Skeletal muscle satellite cell (primary cell): ENCODE results near the gene TBX4.
A peak's percentile ranks its signal among the peaks of the same experiment; 100 is the strongest.

ENCODE experiments used
- H3K27me3 ChIP-seq: 2 replicates; pipeline ENCODE4 v1.7.0; 2013; ENCODE audit warnings: low read length; ENCODE audit not compliant: control insufficient read depth, insufficient read depth
- H3K36me3 ChIP-seq: 2 replicates; pipeline ENCODE4 v1.7.0; 2013; ENCODE audit warnings: mild to moderate bottlenecking, control low read depth, low read length; ENCODE audit not compliant: insufficient read depth
- H3K4me1 ChIP-seq: 2 replicates; pipeline ENCODE4 v1.7.0; 2013; ENCODE audit warnings: low read length; ENCODE audit not compliant: control insufficient read depth, insufficient read depth
- H3K4me2 ChIP-seq: 2 replicates; pipeline ENCODE4 v1.7.0; 2013; ENCODE audit warnings: mild to moderate bottlenecking, low read length
- H3K4me3 ChIP-seq: 2 replicates; pipeline ENCODE4 v1.7.0; 2013; ENCODE audit warnings: low read length
- H3K9ac ChIP-seq: 2 replicates; pipeline ENCODE4 v1.7.0; 2013; ENCODE audit warnings: mild to moderate bottlenecking, low read depth, low read length, moderate library complexity
- H3K9me3 ChIP-seq: replicated peaks from 2 replicates; pipeline ENCODE4 v1.7.0; 2013; ENCODE audit warnings: mild to moderate bottlenecking, control low read depth, low read length

Gene TBX4

GRCh38 chr17:61409301-61410112 lies 42.7 kb upstream of the TBX4 start:
- Histone ChIP-seq H3K9ac (peak overlapping the region; percentile 78), H3K4me1 (peaks cover 31% of the 10 kb centered on the region), H3K27me3 (no peaks in the 10 kb centered on the region)

GRCh38 chr17:61410141-61411010 lies 41.8 kb upstream of the TBX4 start:
- Histone ChIP-seq H3K4me1 (peaks cover 30% of the 10 kb centered on the region), H3K27me3 (no peaks in the 10 kb centered on the region), H3K9ac (peak overlapping the region; percentile 78), H3K4me2 (peak overlapping the region; percentile 99), H3K4me3 (no peak overlapping the region), H3K36me3 (peaks cover 25% of the 10 kb centered on the region), H3K9me3 (no peaks in the 10 kb centered on the region)

More at GRCh38 chr17:61409301-61410112, 42.7 kb upstream of the TBX4 start:
- Histone ChIP-seq H3K4me2 (peak overlapping the region; percentile 93), H3K9me3 (no peaks in the 10 kb centered on the region), H3K36me3 (peaks cover 33% of the 10 kb centered on the region), H3K4me3 (peak overlapping the region; percentile 76)

GRCh38 chr17:61411011-61411260 lies 41.3 kb upstream of the TBX4 start:
- Histone ChIP-seq H3K4me2 (peak overlapping the region; percentile 99), H3K9ac (peak overlapping the region; percentile 90), H3K36me3 (peaks cover 20% of the 10 kb centered on the region), H3K4me1 (peaks cover 30% of the 10 kb centered on the region), H3K27me3 (no peaks in the 10 kb centered on the region), H3K4me3 (peak overlapping the region; percentile 86), H3K9me3 (no peaks in the 10 kb centered on the region)

GRCh38 chr17:61411261-61412142 lies 40.7 kb upstream of the TBX4 start:
- Histone ChIP-seq H3K9ac (peak overlapping the region; percentile 90), H3K4me1 (peaks cover 30% of the 10 kb centered on the region), H3K4me2 (peak overlapping the region; percentile 99), H3K9me3 (no peaks in the 10 kb centered on the region), H3K4me3 (peak overlapping the region; percentile 86), H3K36me3 (peaks cover 15% of the 10 kb centered on the region), H3K27me3 (no peaks in the 10 kb centered on the region)

GRCh38 chr17:61412143-61412859 lies 39.9 kb upstream of the TBX4 start:
- Histone ChIP-seq H3K36me3 (peaks cover 7% of the 10 kb centered on the region), H3K4me2 (peak overlapping the region; percentile 99), H3K9ac (peak overlapping the region; percentile 90), H3K4me1 (peaks cover 30% of the 10 kb centered on the region), H3K4me3 (peak overlapping the region; percentile 86), H3K9me3 (no peaks in the 10 kb centered on the region), H3K27me3 (no peaks in the 10 kb centered on the region)

GRCh38 chr17:61412860-61413660 lies 39.2 kb upstream of the TBX4 start:
- Histone ChIP-seq H3K4me3 (peak overlapping the region; percentile 86), H3K9ac (peak overlapping the region; percentile 90), H3K27me3 (no peaks in the 10 kb centered on the region), H3K4me1 (peaks cover 30% of the 10 kb centered on the region), H3K36me3 (peaks cover 4% of the 10 kb centered on the region), H3K9me3 (no peaks in the 10 kb centered on the region), H3K4me2 (peak overlapping the region; percentile 99)

- no peak overlapping the region for H3K9ac ChIP-seq
- no peaks in the 10 kb centered on the region for H3K27me3 ChIP-seq
- peaks cover 27% of the 10 kb centered on the region for H3K4me1 ChIP-seq
- H3K4me2 ChIP-seq, result peak overlapping the region; percentile 99
- H3K36me3 ChIP-seq, result peaks cover under 1% of the 10 kb centered on the region
- peak overlapping the region; percentile 86 for H3K4me3 ChIP-seq
- H3K9me3 ChIP-seq, result no peaks in the 10 kb centered on the region
Measured at GRCh38 chr17:61413661-61414126, 38.5 kb upstream of the TBX4 start.

GRCh38 chr17:61414141-61414935 lies 37.9 kb upstream of the TBX4 start:
- H3K9me3 ChIP-seq, result no peaks in the 10 kb centered on the region
- no peak overlapping the region for H3K9ac ChIP-seq
- no peak overlapping the region for H3K4me2 ChIP-seq
- H3K4me3 ChIP-seq, result no peak overlapping the region
- peaks cover 23% of the 10 kb centered on the region for H3K4me1 ChIP-seq
- no peaks in the 10 kb centered on the region for H3K27me3 ChIP-seq
- no peaks in the 10 kb centered on the region for H3K36me3 ChIP-seq

- peaks cover 5% of the 10 kb centered on the region for H3K27me3 ChIP-seq
- H3K36me3 ChIP-seq, result no peaks in the 10 kb centered on the region
- no peak overlapping the region for H3K4me3 ChIP-seq
- H3K9ac ChIP-seq, result no peak overlapping the region
- H3K9me3 ChIP-seq, result no peaks in the 10 kb centered on the region
- no peak overlapping the region for H3K4me2 ChIP-seq
- H3K4me1 ChIP-seq, result peaks cover 20% of the 10 kb centered on the region
Measured at GRCh38 chr17:61414936-61415251, 37.3 kb upstream of the TBX4 start.
